ENCODE data around the gene MAP7D2.

Gene MAP7D2

GRCh38 chrX:20112022-20112774 is 4.5 kb downstream of the MAP7D2 start:
- no peak for DNase-seq

GRCh38 chrX:20111271-20111670 is 5.4 kb downstream of the MAP7D2 start:
- DNase-seq: no peak

GRCh38 chrX:20101934-20102581 is 14.6 kb downstream of the MAP7D2 start:
- no peak for DNase-seq

GRCh38 chrX:20091499-20091898 is 25.2 kb downstream of the MAP7D2 start:
- no peak for DNase-seq

- DNase-seq: no peak
Measured at GRCh38 chrX:20089845-20090244, 26.9 kb downstream of the MAP7D2 start.

GRCh38 chrX:20080277-20080676 is 36.4 kb downstream of the MAP7D2 start:
- DNase-seq: no peak

- no peak for DNase-seq
Measured at GRCh38 chrX:20071511-20072079, 45.1 kb downstream of the MAP7D2 start.

- DNase-seq: peak; percentile 56
Measured at GRCh38 chrX:20067709-20068561, 48.8 kb downstream of the MAP7D2 start.

GRCh38 chrX:20066968-20067708 is 49.6 kb downstream of the MAP7D2 start:
- DNase-seq: peak; percentile 37

- peak; percentile 7 for DNase-seq
Measured at GRCh38 chrX:20063716-20064351, 52.9 kb downstream of the MAP7D2 start.

GRCh38 chrX:20063153-20063552 is 53.6 kb downstream of the MAP7D2 start:
- DNase-seq: no peak

- no peak for DNase-seq
Measured at GRCh38 chrX:20061855-20062254, 54.9 kb downstream of the MAP7D2 start.

GRCh38 chrX:20060961-20061748 is 55.6 kb downstream of the MAP7D2 start:
- no peak for DNase-seq

- DNase-seq: no peak
Measured at GRCh38 chrX:20059467-20060128, 57.1 kb downstream of the MAP7D2 start.

- DNase-seq: no peak
Measured at GRCh38 chrX:20057479-20057878, 59.2 kb downstream of the MAP7D2 start.

GRCh38 chrX:20056704-20057103 is 60.0 kb downstream of the MAP7D2 start:
- no peak for DNase-seq

GRCh38 chrX:20053537-20053936 is 63.2 kb downstream of the MAP7D2 start:
- no peak for DNase-seq

GRCh38 chrX:20046864-20047263 is 69.8 kb downstream of the MAP7D2 start:
- no peak for DNase-seq

GRCh38 chrX:20046223-20046622 is 70.5 kb downstream of the MAP7D2 start:
- DNase-seq: no peak

GRCh38 chrX:20042221-20042620 is 74.5 kb downstream of the MAP7D2 start:
- no peak for DNase-seq

- no peak for DNase-seq
Measured at GRCh38 chrX:20038966-20039365, 77.7 kb downstream of the MAP7D2 start.
